Neural cell (in vitro differentiated cells): ENCODE results near the gene SOX5. TPM values are rescaled to one million over a fixed set of nuclear protein-coding genes. Genes with fewer than 3 reads are reported as not detected.

Experiments used
- H2AFZ ChIP-seq: fragments of 200-600, 300-800 bp; sonication (generic), shearing (Covaris generic); 2 replicates; pipeline ENCODE4 v1.6.0; 2014; ENCODE audit warnings: low read depth, mild to moderate bottlenecking, antibody characterized with exemption, low read length, moderate library complexity
- H3F3A ChIP-seq: fragments of 200-600 bp; shearing (Covaris generic); 2 replicates; pipeline ENCODE4 v1.6.1; 2016; ENCODE audit warnings: mild to moderate bottlenecking, moderate library complexity, mixed read lengths, antibody characterized with exemption, low read length; ENCODE audit not compliant: insufficient read depth, poor library complexity, severe bottlenecking
- H3K27ac ChIP-seq: fragments of 200-600, 300-800 bp; sonication (generic), shearing (Covaris generic); 2 replicates; pipeline ENCODE4 v1.5.1; 2014; ENCODE audit warnings: mild to moderate bottlenecking, low read length, moderate library complexity
- H3K27me3 ChIP-seq: fragments of 300-800, 200-600 bp; sonication (generic), shearing (Covaris generic); 2 replicates; pipeline ENCODE4 v1.6.0; 2014; ENCODE audit warnings: mild to moderate bottlenecking, low read depth, low read length, moderate library complexity; ENCODE audit not compliant: insufficient read depth
- H3K36me3 ChIP-seq: fragments of 300-800, 200-600 bp; sonication (generic), shearing (Covaris generic); 2 replicates; pipeline ENCODE4 v1.5.1; 2014; ENCODE audit warnings: mild to moderate bottlenecking, antibody characterized with exemption, low read length, moderate library complexity; ENCODE audit not compliant: insufficient read depth
- H3K4me2 ChIP-seq: fragments of 300-800, 200-600 bp; sonication (generic), shearing (Covaris generic); 2 replicates; pipeline ENCODE4 v1.6.0; 2014; ENCODE audit warnings: mild to moderate bottlenecking, low read length
- H3K4me3 ChIP-seq: fragments of 300-800, 200-600 bp; sonication (generic), shearing (Covaris generic); 2 replicates; pipeline ENCODE4 v1.5.1; 2014; ENCODE audit warnings: mild to moderate bottlenecking, low read length, moderate library complexity
- H3K79me2 ChIP-seq: fragments of 200-600 bp; shearing (Covaris generic); replicated peaks from 2 replicates; pipeline ENCODE4 v1.6.0; 2014; ENCODE audit warnings: mild to moderate bottlenecking, low read length, moderate library complexity; ENCODE audit not compliant: insufficient read depth
- H3K9ac ChIP-seq: fragments of 300-800, 200-600 bp; sonication (generic), shearing (Covaris generic); 2 replicates; pipeline ENCODE4 v1.6.1; 2016; ENCODE audit warnings: mild to moderate bottlenecking, low read length, mixed read lengths
- H3K9me2 ChIP-seq: fragments of 200-600 bp; shearing (Covaris generic); 2 replicates; pipeline ENCODE4 v1.6.1; 2016; ENCODE audit warnings: mild to moderate bottlenecking, low read length, mixed read lengths; ENCODE audit not compliant: insufficient read depth
- H3K9me3 ChIP-seq: fragments of 200-600, 300-800 bp; sonication (generic), shearing (Covaris generic); 2 replicates; pipeline ENCODE4 v1.6.1; 2016; ENCODE audit warnings: mild to moderate bottlenecking, mixed run types, low read length, moderate library complexity, mixed read lengths
- H4K20me1 ChIP-seq: fragments of 200-600 bp; shearing (Covaris generic); 2 replicates; pipeline ENCODE4 v1.6.1; 2016; ENCODE audit warnings: mild to moderate bottlenecking, mixed run types; ENCODE audit not compliant: insufficient read depth
- CTCF ChIP-seq: fragments of 450-650 bp; IDR thresholded peaks from 2 replicates; pipeline ENCODE4 v1.5.1; 2014; ENCODE audit warnings: antibody characterized with exemption, mild to moderate bottlenecking, moderate library complexity; ENCODE audit not compliant: poor library complexity, severe bottlenecking
- EP300 ChIP-seq: fragments of 450-650 bp; conservative IDR thresholded peaks from 2 replicates; pipeline ENCODE4 v1.6.1; 2014; ENCODE audit warnings: antibody characterized with exemption, mild to moderate bottlenecking, moderate library complexity; ENCODE audit not compliant: poor library complexity, severe bottlenecking
- EZH2 ChIP-seq: fragments of 200-600, 300-800 bp; shearing (Covaris generic), sonication (generic); IDR thresholded peaks from 2 replicates; pipeline ENCODE4 v1.6.1; 2014; ENCODE audit warnings: antibody characterized with exemption, low read length, borderline replicate concordance, mild to moderate bottlenecking; ENCODE audit not compliant: insufficient read depth, poor library complexity, severe bottlenecking
- MXI1 ChIP-seq: fragments of 450-650 bp; conservative IDR thresholded peaks from 2 replicates; pipeline ENCODE4 v1.6.1; 2014; ENCODE audit warnings: antibody characterized with exemption, mild to moderate bottlenecking; ENCODE audit not compliant: poor library complexity, severe bottlenecking
- POLR2AphosphoS5 ChIP-seq: IDR thresholded peaks from 2 replicates; pipeline ENCODE4 v1.6.1; 2012
- RAD21 ChIP-seq: fragments of 450-650 bp; conservative IDR thresholded peaks from 2 replicates; pipeline ENCODE4 v1.6.1; 2014; ENCODE audit warnings: antibody characterized with exemption, mild to moderate bottlenecking, moderate library complexity
- REST ChIP-seq: IDR thresholded peaks from 2 replicates; pipeline ENCODE4 v1.6.1; 2012; ENCODE audit warnings: borderline replicate concordance
- SMC3 ChIP-seq: fragments of 450-650 bp; conservative IDR thresholded peaks from 2 replicates; pipeline ENCODE4 v1.6.1; 2014; ENCODE audit warnings: antibody characterized with exemption, mild to moderate bottlenecking, moderate library complexity; ENCODE audit not compliant: poor library complexity
- TAF1 ChIP-seq: IDR thresholded peaks from 2 replicates; pipeline ENCODE4 v1.6.1; 2012; ENCODE audit warnings: low read depth
- polyA plus RNA-seq: library from polyadenylated mRNA; depleted of rRNA; stranded (reverse); fragments of >200 nt; gene quantifications from 2 replicates; pipeline ENCODE4 v1.2.3, GENCODE V29; 2014

SOX5 gene
- polyA plus RNA-seq, 1 donor from 2014 or later = 1.8 TPM

GRCh38 chr12:23548742-23549141 is 400.7 kb downstream of the SOX5 start:
- Histone ChIP-seq H3K79me2 (no peaks in the 10 kb centered on the region), H2AFZ (no peak overlapping the region), H3K4me3 (no peak overlapping the region), H3K4me2 (no peak overlapping the region), H3K9ac (no peak overlapping the region), H4K20me1 (no peaks in the 10 kb centered on the region), H3K36me3 (no peaks in the 10 kb centered on the region), H3K27me3 (no peaks in the 10 kb centered on the region), H3K9me3 (no peaks in the 10 kb centered on the region), H3K9me2 (no peaks in the 10 kb centered on the region), H3F3A (no peaks in the 10 kb centered on the region), H3K27ac (no peak overlapping the region)
- TF ChIP-seq RAD21 (no peak), POLR2AphosphoS5 (no peak)

- H2AFZ ChIP-seq = no peak overlapping the region
- H3K9me3 ChIP-seq = no peaks in the 10 kb centered on the region
- no peaks in the 10 kb centered on the region for H3F3A ChIP-seq
- no peaks in the 10 kb centered on the region for H3K9me2 ChIP-seq
- H3K4me2 ChIP-seq = no peak overlapping the region
- H3K9ac ChIP-seq = no peak overlapping the region
- no peaks in the 10 kb centered on the region for H3K79me2 ChIP-seq
- no peaks in the 10 kb centered on the region for H3K36me3 ChIP-seq
- H4K20me1 ChIP-seq = no peaks in the 10 kb centered on the region
- no peaks in the 10 kb centered on the region for H3K27me3 ChIP-seq
- no peak overlapping the region for H3K27ac ChIP-seq
- no peak overlapping the region for H3K4me3 ChIP-seq
- TF ChIP-seq CTCF (no peak), MXI1 (no peak), SMC3 (no peak), EP300 (no peak), TAF1 (no peak), REST (no peak), RAD21 (no peak), POLR2AphosphoS5 (no peak), EZH2 (no peak)
These were observed 402.7 kb downstream of the SOX5 start for GRCh38 chr12:23546756-23547155.

- Histone ChIP-seq H3K36me3 (no peaks in the 10 kb centered on the region), H3K9ac (no peak overlapping the region), H3K4me3 (no peak overlapping the region), H3K27me3 (no peaks in the 10 kb centered on the region), H3K9me3 (no peaks in the 10 kb centered on the region), H3K9me2 (no peaks in the 10 kb centered on the region), H3F3A (no peaks in the 10 kb centered on the region), H2AFZ (no peak overlapping the region), H3K27ac (no peak overlapping the region), H4K20me1 (no peaks in the 10 kb centered on the region), H3K4me2 (no peak overlapping the region), H3K79me2 (no peaks in the 10 kb centered on the region)
- TF ChIP-seq RAD21 = no peak
- no peak for TF ChIP-seq REST
- TF ChIP-seq CTCF = no peak
- no peak for TF ChIP-seq EZH2
- TF ChIP-seq MXI1 = no peak
- no peak for TF ChIP-seq POLR2AphosphoS5
- TF ChIP-seq EP300 = no peak
- no peak for TF ChIP-seq SMC3
- TF ChIP-seq TAF1 = no peak
These were observed 405.7 kb downstream of the SOX5 start for GRCh38 chr12:23543767-23544166.
